ENCODE measurements around the gene LDHB. TPM values are rescaled to one million over a fixed set of nuclear protein-coding genes. Genes with fewer than 3 reads are reported as not detected.
"Not testable (repeated sequence)": the region's sequence is repeated elsewhere in the genome, so short reads cannot be mapped to it uniquely, and the experiment has no call there.

LDHB gene
- total RNA-seq, 1 experiment from 2014 or later: 1,752 TPM

- H3K9me3 Mint-ChIP-seq (ENCODE audit: unreplicated experiment): no peaks in the 10 kb centered on the region
- no peaks in the 10 kb centered on the region for H3K36me3 Mint-ChIP-seq (ENCODE audit: insufficient read depth, unreplicated experiment)
- no peak overlapping the region for H3K4me3 Mint-ChIP-seq (ENCODE audit: unreplicated experiment)
- ChIA-PET POLR2A (no interaction called here), CTCF (no interaction called here)
- no peak overlapping the region for H3K27ac Mint-ChIP-seq (ENCODE audit: unreplicated experiment)
- BruUV-seq (replicated peaks): no TSS peak
- no peak for TF ChIP-seq CTCF (IDR thresholded peaks at IDR 0.05; ENCODE audit: insufficient read depth in 1 of 2, low read depth in 1 of 2, low read length in 1 of 2, severe bottlenecking in 1 of 2, unreplicated experiment in 1 of 2)
- peaks cover 13% of the 10 kb centered on the region for H3K4me1 Mint-ChIP-seq (ENCODE audit: low read depth, unreplicated experiment)
- no peaks in the 10 kb centered on the region for H3K27me3 Mint-ChIP-seq (ENCODE audit: insufficient read depth, unreplicated experiment)
- Histone ChIP-seq H3K36me3 (ENCODE audit: control insufficient read depth, insufficient read depth, low read length) (no peaks in the 10 kb centered on the region), H3K9me3 (no peaks in the 10 kb centered on the region), H3K27me3 (replicated peaks; ENCODE audit: control insufficient read depth, insufficient read depth, low read length) (no peaks in the 10 kb centered on the region), H3K4me3 (ENCODE audit: low read depth, low read length) (no peak overlapping the region), H3K4me1 (peaks cover 21% of the 10 kb centered on the region)
- intact Hi-C loops (cut with micrococcal nuclease; ENCODE audit: unreplicated experiment): no loop called here
- no peak for DNase-seq
Measured at GRCh38 chr12:21599143-21599999, 58.3 kb downstream of the LDHB start.

GRCh38 chr12:21598651-21599050 is 59.0 kb downstream of the LDHB start:
- POLR2A ChIA-PET: no interaction called here

GRCh38 chr12:21595356-21595755 is 62.3 kb downstream of the LDHB start:
- H3K9me3 ChIP-seq: peaks cover 16% of the 10 kb centered on the region
- H3K4me1 Mint-ChIP-seq (ENCODE audit: low read depth, unreplicated experiment); H3K4me1 ChIP-seq; H3K4me3 Mint-ChIP-seq (ENCODE audit: unreplicated experiment); H3K27ac Mint-ChIP-seq (ENCODE audit: unreplicated experiment); H3K27me3 ChIP-seq (replicated peaks; ENCODE audit: control insufficient read depth, insufficient read depth, low read length); POLR2A ChIA-PET; CTCF ChIA-PET; H3K4me3 ChIP-seq (ENCODE audit: low read depth, low read length); BruUV-seq (replicated peaks); intact Hi-C loops (cut with micrococcal nuclease; ENCODE audit: unreplicated experiment); H3K36me3 ChIP-seq (ENCODE audit: control insufficient read depth, insufficient read depth, low read length); H3K27me3 Mint-ChIP-seq (ENCODE audit: insufficient read depth, unreplicated experiment); H3K36me3 Mint-ChIP-seq (ENCODE audit: insufficient read depth, unreplicated experiment); DNase-seq: not testable (repeated sequence)
- H3K9me3 Mint-ChIP-seq (ENCODE audit: unreplicated experiment): peaks cover 32% of the 10 kb centered on the region

More at GRCh38 chr12:21598651-21599050, 59.0 kb downstream of the LDHB start:
- H3K4me3 ChIP-seq (ENCODE audit: low read depth, low read length): no peak overlapping the region
- no peaks in the 10 kb centered on the region for H3K36me3 Mint-ChIP-seq (ENCODE audit: insufficient read depth, unreplicated experiment)
- H3K9me3 Mint-ChIP-seq (ENCODE audit: unreplicated experiment): no peaks in the 10 kb centered on the region
- DNase-seq: no peak
- BruUV-seq (replicated peaks): no TSS peak
- H3K4me3 Mint-ChIP-seq (ENCODE audit: unreplicated experiment): no peak overlapping the region
- H3K36me3 ChIP-seq (ENCODE audit: control insufficient read depth, insufficient read depth, low read length): no peaks in the 10 kb centered on the region
- H3K4me1 ChIP-seq: peaks cover 14% of the 10 kb centered on the region
- no peaks in the 10 kb centered on the region for H3K27me3 ChIP-seq (replicated peaks; ENCODE audit: control insufficient read depth, insufficient read depth, low read length)
- H3K27ac Mint-ChIP-seq (ENCODE audit: unreplicated experiment): no peak overlapping the region
- H3K27me3 Mint-ChIP-seq (ENCODE audit: insufficient read depth, unreplicated experiment): no peaks in the 10 kb centered on the region
- CTCF ChIA-PET: no interaction called here
- no peaks in the 10 kb centered on the region for H3K9me3 ChIP-seq
- no peak for TF ChIP-seq CTCF (IDR thresholded peaks at IDR 0.05; ENCODE audit: insufficient read depth in 1 of 2, low read depth in 1 of 2, low read length in 1 of 2, severe bottlenecking in 1 of 2, unreplicated experiment in 1 of 2)
- intact Hi-C loops (cut with micrococcal nuclease; ENCODE audit: unreplicated experiment): no loop called here
- H3K4me1 Mint-ChIP-seq (ENCODE audit: low read depth, unreplicated experiment): peaks cover 8% of the 10 kb centered on the region

All from Caco-2 (cell line).